Naive thymus-derived CD8-positive, alpha-beta T cell (primary cell): ENCODE data around the gene TLR7. TPM values are rescaled to one million over a fixed set of nuclear protein-coding genes. Genes with fewer than 3 reads are reported as not detected.
A peak's percentile ranks its signal among the peaks of the same experiment; 100 is the strongest.

Experiments used
- ATAC-seq, 2 donors: fragments of 150-1000 bp; cut with Tn5 transposase in 1 of 2; sonication (Bioruptor Pico), chemical (Tn5 transposase) in 1 of 2; 1 replicate in 1 of 2; 2 replicates in 1 of 2; pipeline ENCODE4 v1.10.0; 2021; ENCODE audit warnings: mild to moderate bottlenecking in 2 of 2, moderate library complexity in 2 of 2
- POLR2A ChIA-PET: fragments of 350-600 bp; sonication (Branson Sonifier 250); formaldehyde crosslinking; loops from one replicate; lab custom pipeline; 2021; ENCODE audit warnings: antibody characterized with exemption; lab: Charles Lee
- DNase-seq, 10 donors: peaks; one replicate each; pipeline versions ENCODE4 v3.0.0 to v3.0.0-alpha.2; 2020 to 2022
- H3K27ac Mint-ChIP-seq, 10 donors: one replicate each; pipeline ENCODE4 v1.8.0; 2020 to 2022; ENCODE audit warnings: mild to moderate bottlenecking in 10 of 10, mixed read lengths in 10 of 10, moderate library complexity in 4 of 10, inconsistent platforms in 1 of 10
- H3K27me3 Mint-ChIP-seq, 5 donors: one replicate each; pipeline ENCODE4 v1.8.0; 2021 to 2022; ENCODE audit warnings: mixed read lengths in 5 of 5
- H3K36me3 Mint-ChIP-seq, 3 donors: one replicate each; pipeline ENCODE4 v1.8.0; 2020 to 2022; ENCODE audit warnings: mixed read lengths in 3 of 3, mild to moderate bottlenecking in 2 of 3, inconsistent platforms in 1 of 3
- H3K4me1 Mint-ChIP-seq, 4 donors: one replicate each; pipeline ENCODE4 v1.8.0; 2021 to 2022; ENCODE audit warnings: mixed read lengths in 4 of 4
- H3K4me3 Mint-ChIP-seq, 10 donors: one replicate each; pipeline ENCODE4 v1.8.0; 2020 to 2022; ENCODE audit warnings: mild to moderate bottlenecking in 10 of 10, mixed read lengths in 10 of 10, moderate library complexity in 6 of 10, inconsistent platforms in 1 of 10
- H3K9me3 Mint-ChIP-seq, 9 donors: one replicate each; pipeline ENCODE4 v1.8.0; 2020 to 2022; ENCODE audit warnings: mixed read lengths in 9 of 9, mild to moderate bottlenecking in 3 of 9, inconsistent platforms in 1 of 9, moderate library complexity in 1 of 9
- polyA plus RNA-seq, 3 donors: library from polyadenylated mRNA; unstranded; fragments of 300-500 nt; fragmentation: Illumina TruSeq; gene quantifications; one replicate each; pipeline ENCODE4 v1.2.3, GENCODE V29; 2021
- total RNA-seq, 8 experiments: library from RNA in 2 of 8; stranded (reverse) in 2 of 8; gene quantifications; one replicate each; pipeline ENCODE4 v1.2.3 and lab custom pipeline; 2021 to 2026

Gene TLR7
- total RNA-seq (under 1 TPM; 0.38 to 0.52 TPM), polyA plus RNA-seq (not detected), total RNA-seq (lab: John Stamatoyannopoulos, UW) (0 to 0.19 (median 0) reads per million in 6 experiments)

- Mint-ChIP-seq H3K36me3 (peaks cover 0 to 6% (median 0%) of the 10 kb centered on the region in 3 donors), H3K4me1 (peaks cover 0 to 26% (median 0%) of the 10 kb centered on the region in 4 donors), H3K27ac (peak within 1 kb of the TSS in 1 of 10 donors; percentile 78), H3K4me3 (peak within 1 kb of the TSS in 2 of 10 donors; percentile 41 to 87), H3K27me3 (peaks cover 0 to 2% (median 0%) of the 10 kb centered on the region in 5 donors), H3K9me3 (peaks cover 0 to 18% (median 0%) of the 10 kb centered on the region in 9 donors)
- DNase-seq (no peak), ATAC-seq (no peak)
- POLR2A ChIA-PET, result no interaction called here
Observed at GRCh38 chrX:12866451-12867377, at the start of gene TLR7. Gene TLR7 (plus strand): TSS chrX:12867072. CDS start chrX:12867579, 507 bp downstream.

- DNase-seq (no peak), ATAC-seq (no peak)
- H3K27ac Mint-ChIP-seq, result no peak overlapping the region
- peaks cover 0 to 3% (median 0%) of the 10 kb centered on the region in 4 donors for H3K4me1 Mint-ChIP-seq
- H3K4me3 Mint-ChIP-seq, result no peak overlapping the region
- peaks cover 0 to 42% (median 6%) of the 10 kb centered on the region in 3 donors for H3K36me3 Mint-ChIP-seq
- no peaks in the 10 kb centered on the region for H3K27me3 Mint-ChIP-seq
- no peaks in the 10 kb centered on the region for H3K9me3 Mint-ChIP-seq
- POLR2A ChIA-PET, result no interaction called here
Observed at GRCh38 chrX:12817528-12817927, 49.3 kb upstream of the TLR7 start.

- H3K4me1 Mint-ChIP-seq, result peaks cover 0 to under 1% (median 0%) of the 10 kb centered on the region in 4 donors
- peaks cover 0 to 48% (median 6%) of the 10 kb centered on the region in 3 donors for H3K36me3 Mint-ChIP-seq
- H3K27me3 Mint-ChIP-seq, result no peaks in the 10 kb centered on the region
- no peak overlapping the region for H3K4me3 Mint-ChIP-seq
- DNase-seq (no peak), ATAC-seq (no peak)
- POLR2A ChIA-PET, result no interaction called here
- H3K9me3 Mint-ChIP-seq, result no peaks in the 10 kb centered on the region
- no peak overlapping the region for H3K27ac Mint-ChIP-seq
Observed at GRCh38 chrX:12819222-12819621, 47.6 kb upstream of the TLR7 start.

GRCh38 chrX:12820737-12821136, 46.1 kb upstream of the TLR7 start:
- no peak for ATAC-seq
- POLR2A ChIA-PET, result no interaction called here
- Mint-ChIP-seq H3K27me3 (no peaks in the 10 kb centered on the region), H3K4me1 (no peaks in the 10 kb centered on the region), H3K36me3 (peaks cover 6 to 58% (median 6%) of the 10 kb centered on the region in 3 donors), H3K27ac (no peak overlapping the region), H3K4me3 (no peak overlapping the region), H3K9me3 (no peaks in the 10 kb centered on the region)
- DNase-seq, result no peak

- H3K9me3 Mint-ChIP-seq, result peaks cover 0 to 2% (median 0%) of the 10 kb centered on the region in 9 donors
- ATAC-seq, result no peak
- peaks cover 0 to 49% (median 6%) of the 10 kb centered on the region in 3 donors for H3K36me3 Mint-ChIP-seq
- no peak for DNase-seq
- no peak overlapping the region for H3K27ac Mint-ChIP-seq
- POLR2A ChIA-PET, result no interaction called here
- H3K4me1 Mint-ChIP-seq, result no peaks in the 10 kb centered on the region
- no peak overlapping the region for H3K4me3 Mint-ChIP-seq
- H3K27me3 Mint-ChIP-seq, result no peaks in the 10 kb centered on the region
Observed at GRCh38 chrX:12824944-12825343, 41.9 kb upstream of the TLR7 start.

- Mint-ChIP-seq H3K36me3 (peaks cover 0 to 41% (median 6%) of the 10 kb centered on the region in 3 donors), H3K4me3 (no peak overlapping the region), H3K27ac (no peak overlapping the region), H3K9me3 (peaks cover 0 to 2% (median 0%) of the 10 kb centered on the region in 9 donors), H3K4me1 (no peaks in the 10 kb centered on the region), H3K27me3 (no peaks in the 10 kb centered on the region)
- POLR2A ChIA-PET, result no interaction called here
- ATAC-seq (no peak), DNase-seq (no peak)
Observed at GRCh38 chrX:12825801-12826200, 41.1 kb upstream of the TLR7 start.

- no peak for DNase-seq
- POLR2A ChIA-PET, result no interaction called here
- peaks cover 0 to 2% (median 0%) of the 10 kb centered on the region in 9 donors for H3K9me3 Mint-ChIP-seq
Observed at GRCh38 chrX:12843061-12843667, 23.7 kb upstream of the TLR7 start.

GRCh38 chrX:12843668-12844279, 23.1 kb upstream of the TLR7 start:
- H3K36me3 Mint-ChIP-seq, result peaks cover 0 to 6% (median 0%) of the 10 kb centered on the region in 3 donors
- peaks cover 3 to 13% (median 8%) of the 10 kb centered on the region in 4 donors for H3K4me1 Mint-ChIP-seq
- H3K27ac Mint-ChIP-seq, result peak overlapping the region; percentile 33 to 95 (median 78)
- POLR2A ChIA-PET, result no interaction called here
- H3K27me3 Mint-ChIP-seq, result peaks cover 0 to 2% (median 0%) of the 10 kb centered on the region in 5 donors
- peak in 1 of 2 donors; percentile 54 for ATAC-seq
- H3K4me3 Mint-ChIP-seq, result peak overlapping the region; percentile 33 to 83 (median 71)
- peak in 1 of 10 donors; percentile 1 for DNase-seq
- H3K9me3 Mint-ChIP-seq, result peaks cover 0 to 3% (median 0%) of the 10 kb centered on the region in 9 donors

More at GRCh38 chrX:12843061-12843667, 23.7 kb upstream of the TLR7 start:
- H3K4me3 Mint-ChIP-seq, result peak overlapping the region in 8 of 10 donors; percentile 24 to 83 (median 71)
- peak overlapping the region in 7 of 10 donors; percentile 55 to 95 (median 86) for H3K27ac Mint-ChIP-seq
- peaks cover 0 to 6% (median 0%) of the 10 kb centered on the region in 3 donors for H3K36me3 Mint-ChIP-seq
- peaks cover 0 to 2% (median 1%) of the 10 kb centered on the region in 5 donors for H3K27me3 Mint-ChIP-seq
- no peak for ATAC-seq
- H3K4me1 Mint-ChIP-seq, result peaks cover 3 to 13% (median 8%) of the 10 kb centered on the region in 4 donors

- peaks cover 0 to 2% (median 0%) of the 10 kb centered on the region in 5 donors for H3K27me3 Mint-ChIP-seq
- H3K9me3 Mint-ChIP-seq, result peaks cover 0 to 8% (median 0%) of the 10 kb centered on the region in 9 donors
- no peak for ATAC-seq
- H3K4me3 Mint-ChIP-seq, result peak overlapping the region in 8 of 10 donors; percentile 65 to 83 (median 73)
- POLR2A ChIA-PET, result no interaction called here
- H3K4me1 Mint-ChIP-seq, result peaks cover 3 to 13% (median 8%) of the 10 kb centered on the region in 4 donors
- peaks cover 0 to 5% (median 0%) of the 10 kb centered on the region in 3 donors for H3K36me3 Mint-ChIP-seq
- DNase-seq, result no peak
- peak overlapping the region in 6 of 10 donors; percentile 55 to 95 (median 85) for H3K27ac Mint-ChIP-seq
Observed at GRCh38 chrX:12844319-12844718, 22.6 kb upstream of the TLR7 start.

GRCh38 chrX:12865359-12865758, 1.5 kb upstream of the TLR7 start:
- Mint-ChIP-seq H3K9me3 (peaks cover 0 to 25% (median 0%) of the 10 kb centered on the region in 9 donors), H3K27me3 (peaks cover 0 to 2% (median 0%) of the 10 kb centered on the region in 5 donors), H3K36me3 (peaks cover 0 to 6% (median 0%) of the 10 kb centered on the region in 3 donors), H3K4me3 (no peak overlapping the region), H3K4me1 (peaks cover 0 to 20% (median 0%) of the 10 kb centered on the region in 4 donors), H3K27ac (no peak overlapping the region)
- POLR2A ChIA-PET, result no interaction called here
- DNase-seq (no peak), ATAC-seq (no peak)

GRCh38 chrX:12867685-12868084, 813 bp downstream of the TLR7 start:
- DNase-seq (no peak), ATAC-seq (no peak)
- H3K27ac Mint-ChIP-seq, result peak overlapping the region in 1 of 10 donors; percentile 78
- peaks cover 0 to 30% (median under 1%) of the 10 kb centered on the region in 4 donors for H3K4me1 Mint-ChIP-seq
- peaks cover 0 to 6% (median 0%) of the 10 kb centered on the region in 3 donors for H3K36me3 Mint-ChIP-seq
- H3K4me3 Mint-ChIP-seq, result peak overlapping the region in 2 of 10 donors; percentile 41 to 81
- POLR2A ChIA-PET, result no interaction called here
- peaks cover 0 to 2% (median 0%) of the 10 kb centered on the region in 5 donors for H3K27me3 Mint-ChIP-seq
- H3K9me3 Mint-ChIP-seq, result peaks cover 0 to 19% (median 0%) of the 10 kb centered on the region in 9 donors

GRCh38 chrX:12868747-12869146, 1.9 kb downstream of the TLR7 start:
- Mint-ChIP-seq H3K27me3 (peaks cover 0 to 2% (median 0%) of the 10 kb centered on the region in 5 donors), H3K27ac (peak overlapping the region in 1 of 10 donors; percentile 26)

More at GRCh38 chrX:12868747-12869146, 1.9 kb downstream of the TLR7 start:
- Mint-ChIP-seq H3K4me3 (peak overlapping the region in 1 of 10 donors; percentile 81), H3K36me3 (peaks cover 0 to 6% (median 0%) of the 10 kb centered on the region in 3 donors), H3K9me3 (peaks cover 0 to 12% (median 0%) of the 10 kb centered on the region in 9 donors), H3K4me1 (peaks cover 0 to 36% (median under 1%) of the 10 kb centered on the region in 4 donors)
- ATAC-seq (no peak), DNase-seq (no peak)
- POLR2A ChIA-PET, result no interaction called here
